GM21423 (cell line): ENCODE measurements around the gene USP32.
A peak's percentile ranks its signal among the peaks of the same experiment; 100 is the strongest.
"Not testable (repeated sequence)": the region's sequence is repeated elsewhere in the genome, so short reads cannot be mapped to it uniquely, and the experiment has no call there.

Source experiments
- ATAC-seq: cut with Tn5 transposase; IDR thresholded peaks from one replicate; pipeline ENCODE4 v1.9.1; 2021; ENCODE audit warnings: mild to moderate bottlenecking, moderate library complexity; ENCODE audit not compliant: unreplicated experiment

The USP32 gene

GRCh38 chr17:60392042-60392844 lies at the start of gene USP32:
TSS of gene USP32 (minus strand) at chr17:60392133. CDS start at chr17:60391939, 194 bp downstream.
- ATAC-seq = peak; percentile 83

GRCh38 chr17:60439501-60439900 lies 47.6 kb upstream of the USP32 start:
- no peak for ATAC-seq

- no peak for ATAC-seq
Observed at GRCh38 chr17:60436676-60437075, 44.7 kb upstream of the USP32 start.

- ATAC-seq = no peak
Observed at GRCh38 chr17:60435244-60436167, 43.6 kb upstream of the USP32 start.

- not testable (repeated sequence) for ATAC-seq
Observed at GRCh38 chr17:60433021-60433997, 41.4 kb upstream of the USP32 start.

GRCh38 chr17:60430561-60430960 lies 38.6 kb upstream of the USP32 start:
- ATAC-seq = not testable (repeated sequence)

GRCh38 chr17:60428491-60428890 lies 36.6 kb upstream of the USP32 start:
- ATAC-seq = not testable (repeated sequence)

GRCh38 chr17:60426596-60426995 lies 34.7 kb upstream of the USP32 start:
- ATAC-seq = no peak

GRCh38 chr17:60425626-60426025 lies 33.7 kb upstream of the USP32 start:
- no peak for ATAC-seq

GRCh38 chr17:60423865-60424264 lies 31.9 kb upstream of the USP32 start:
- no peak for ATAC-seq

GRCh38 chr17:60422162-60422665 lies 30.3 kb upstream of the USP32 start, which contains the start of gene CHCT1:
TSS of gene CHCT1 (plus strand) at chr17:60422489. CDS start at chr17:60422593, 104 bp downstream.
- ATAC-seq = no peak

GRCh38 chr17:60421273-60422161 lies 29.6 kb upstream of the USP32 start:
- ATAC-seq = peak; percentile 91

- ATAC-seq = not testable (repeated sequence)
Observed at GRCh38 chr17:60419875-60420274, 27.9 kb upstream of the USP32 start.

GRCh38 chr17:60419003-60419402 lies 27.1 kb upstream of the USP32 start:
- not testable (repeated sequence) for ATAC-seq

- no peak for ATAC-seq
Observed at GRCh38 chr17:60416368-60416925, 24.5 kb upstream of the USP32 start.

GRCh38 chr17:60415146-60415545 lies 23.2 kb upstream of the USP32 start:
- no peak for ATAC-seq

- no peak for ATAC-seq
Observed at GRCh38 chr17:60412701-60413100, 20.8 kb upstream of the USP32 start.

GRCh38 chr17:60410001-60410400 lies 18.1 kb upstream of the USP32 start:
- ATAC-seq = no peak

GRCh38 chr17:60406887-60407286 lies 15.0 kb upstream of the USP32 start:
- ATAC-seq = no peak
